NCI-H69 (cell line): ENCODE results near the gene DPP9.
"Not testable (repeated sequence)": the region's sequence is repeated elsewhere in the genome, so short reads cannot be mapped to it uniquely, and the experiment has no call there.

Experiments used
- DNase-seq: peaks from one replicate; lab custom pipeline; 2025; lab: John Stamatoyannopoulos, UW

The DPP9 gene

GRCh38 chr19:4688587-4688986, 35.1 kb downstream of the DPP9 start:
- no peak for DNase-seq

- DNase-seq: no peak
These were observed 36.2 kb downstream of the DPP9 start for GRCh38 chr19:4687396-4687795.

- no peak for DNase-seq
These were observed 36.9 kb downstream of the DPP9 start for GRCh38 chr19:4686700-4687099.

GRCh38 chr19:4684312-4685095, 39.1 kb downstream of the DPP9 start:
- DNase-seq: no peak

GRCh38 chr19:4682417-4683200, 41.0 kb downstream of the DPP9 start:
- no peak for DNase-seq

GRCh38 chr19:4680021-4680420, 43.6 kb downstream of the DPP9 start:
- DNase-seq: not testable (repeated sequence)

- DNase-seq: peak; percentile 44
These were observed 44.5 kb downstream of the DPP9 start for GRCh38 chr19:4678881-4679790.

- DNase-seq: peak; percentile 69
These were observed 46.5 kb downstream of the DPP9 start for GRCh38 chr19:4676955-4677731.

GRCh38 chr19:4675346-4675745, 48.3 kb downstream of the DPP9 start:
- DNase-seq: no peak

- no peak for DNase-seq
These were observed 49.9 kb downstream of the DPP9 start for GRCh38 chr19:4673726-4674125.

GRCh38 chr19:4673216-4673615, 50.4 kb downstream of the DPP9 start:
- no peak for DNase-seq

- DNase-seq: no peak
These were observed 52.3 kb downstream of the DPP9 start for GRCh38 chr19:4671185-4671851.

- DNase-seq: peak; percentile 96
These were observed 53.7 kb downstream of the DPP9 start, which contains the start of gene MYDGF for GRCh38 chr19:4669723-4670480. TSS of gene MYDGF (minus strand) at chr19:4670342. CDS start at chr19:4670334, 8 bp downstream.

- DNase-seq: no peak
These were observed 59.0 kb downstream of the DPP9 start for GRCh38 chr19:4664642-4665041.

GRCh38 chr19:4662812-4663211, 60.8 kb downstream of the DPP9 start:
- DNase-seq: no peak

GRCh38 chr19:4662020-4662695, 61.5 kb downstream of the DPP9 start:
- no peak for DNase-seq

- DNase-seq: no peak
These were observed 62.6 kb downstream of the DPP9 start for GRCh38 chr19:4660993-4661392.

- DNase-seq: peak; percentile 52
These were observed 63.4 kb downstream of the DPP9 start for GRCh38 chr19:4660181-4660791.

- DNase-seq: no peak
These were observed 65.8 kb downstream of the DPP9 start for GRCh38 chr19:4657835-4658234.
